GM12892 (cell line): ENCODE measurements around the gene TENT5C.

Source experiments
- POLR2A ChIP-seq: IDR thresholded peaks from 2 replicates; pipeline ENCODE4 v1.6.1; 2011; ENCODE audit warnings: low read depth, low read length, control low read depth
- TAF1 ChIP-seq: IDR thresholded peaks from 2 replicates; pipeline ENCODE4 v1.6.1; 2011; ENCODE audit warnings: low read depth, mild to moderate bottlenecking, control low read depth, low read length, borderline replicate concordance

GRCh38 chr1:117616967-117617366 lies 11.1 kb downstream of the TENT5C start:
- no peak for TF ChIP-seq POLR2A
- TF ChIP-seq TAF1: no peak
